ENCODE measurements around the gene CACNG4. TPM values are rescaled to one million over a fixed set of nuclear protein-coding genes. Genes with fewer than 3 reads are reported as not detected.

The CACNG4 gene
- total RNA-seq, 2 experiments from 2014 or later: not detected

Other genes with a start within 250 kb of the CACNG4 start
- not detected for gene CACNG5, start 129.6 kb upstream of the CACNG4 start, total RNA-seq
- not detected for gene CACNG1, start 79.8 kb downstream of the CACNG4 start, total RNA-seq

Measured in activated CD4-positive, alpha-beta T cell treated with anti-CD3 and anti-CD28 coated beads for 36 hours (primary cell).